H9 (cell line): ENCODE data around the gene BBS4. TPM values are rescaled to one million over a fixed set of nuclear protein-coding genes. Genes with fewer than 3 reads are reported as not detected.

Experiments
- DNase-seq: peaks from one replicate; pipeline ENCODE4 v3.0.0-alpha.2; 2017
- H2AFZ ChIP-seq: one replicate; pipeline ENCODE4 v1.6.1; 2013; ENCODE audit warnings: mild to moderate bottlenecking, low read length, control low read depth, moderate library complexity
- H2AK5ac ChIP-seq: 2 replicates; pipeline ENCODE4 v1.6.1; 2013; ENCODE audit warnings: low read length, control low read depth, mixed read lengths; ENCODE audit not compliant: insufficient read length
- H2BK120ac ChIP-seq: one replicate; pipeline ENCODE4 v1.6.1; 2013; ENCODE audit warnings: low read depth, mild to moderate bottlenecking, low read length, control low read depth, inconsistent platforms; ENCODE audit not compliant: poor library complexity, severe bottlenecking
- H2BK12ac ChIP-seq: 2 replicates; pipeline ENCODE4 v1.6.1; 2013; ENCODE audit warnings: low read length, control low read depth, mixed read lengths, low read depth; ENCODE audit not compliant: insufficient read length
- H2BK15ac ChIP-seq: 2 replicates; pipeline ENCODE4 v1.6.1; 2013; ENCODE audit warnings: low read depth, low read length, control low read depth
- H2BK20ac ChIP-seq: one replicate; pipeline ENCODE4 v1.6.1; 2013; ENCODE audit warnings: low read depth, mild to moderate bottlenecking, low read length, control low read depth, inconsistent platforms; ENCODE audit not compliant: poor library complexity, severe bottlenecking
- H2BK5ac ChIP-seq: 2 replicates; pipeline ENCODE4 v1.6.1; 2013; ENCODE audit warnings: low read length, control low read depth, mixed read lengths; ENCODE audit not compliant: insufficient read length
- H3K14ac ChIP-seq: 2 replicates; pipeline ENCODE4 v1.6.1; 2013; ENCODE audit warnings: low read length, control low read depth; ENCODE audit not compliant: insufficient read depth
- H3K18ac ChIP-seq: 2 replicates; pipeline ENCODE4 v1.6.1; 2013; ENCODE audit warnings: low read depth, mild to moderate bottlenecking, mixed read lengths, low read length, control low read depth; ENCODE audit not compliant: insufficient read length
- H3K23ac ChIP-seq: 2 replicates; pipeline ENCODE4 v1.6.1; 2013; ENCODE audit warnings: low read length, control low read depth, mixed read lengths, low read depth; ENCODE audit not compliant: insufficient read length
- H3K23me2 ChIP-seq: 2 replicates; pipeline ENCODE4 v1.6.1; 2013; ENCODE audit warnings: low read depth, mild to moderate bottlenecking, mixed read lengths, low read length, control low read depth; ENCODE audit not compliant: insufficient read length, poor library complexity, severe bottlenecking
- H3K27ac ChIP-seq: 2 replicates; pipeline ENCODE4 v1.5.1; 2013; ENCODE audit warnings: low read length, control low read depth, mixed read lengths, low read depth; ENCODE audit not compliant: insufficient read length
- H3K27me3 ChIP-seq: 2 replicates; pipeline ENCODE4 v1.6.1; 2013; ENCODE audit warnings: low read length, control low read depth, inconsistent platforms; ENCODE audit not compliant: insufficient read depth
- H3K4ac ChIP-seq: 2 replicates; pipeline ENCODE4 v1.6.1; 2013; ENCODE audit warnings: low read depth, mild to moderate bottlenecking, control low read depth, inconsistent platforms, low read length, moderate library complexity
- H3K4me1 ChIP-seq: 2 replicates; pipeline ENCODE4 v1.6.1; 2013; ENCODE audit warnings: low read length, control low read depth, inconsistent platforms; ENCODE audit not compliant: insufficient read depth
- H3K4me2 ChIP-seq: 2 replicates; pipeline ENCODE4 v1.6.1; 2013; ENCODE audit warnings: low read length, control low read depth, mixed read lengths; ENCODE audit not compliant: insufficient read length, insufficient read depth
- H3K56ac ChIP-seq: 2 replicates; pipeline ENCODE4 v1.6.1; 2013; ENCODE audit warnings: low read depth, mild to moderate bottlenecking, mixed read lengths, low read length, control low read depth; ENCODE audit not compliant: insufficient read length
- H3K79me1 ChIP-seq: 2 replicates; pipeline ENCODE4 v1.6.1; 2013; ENCODE audit warnings: low read depth, mild to moderate bottlenecking, moderate library complexity, low read length, control low read depth, inconsistent platforms; ENCODE audit not compliant: insufficient read depth, poor library complexity, severe bottlenecking
- H3K79me2 ChIP-seq: 2 replicates; pipeline ENCODE4 v1.6.1; 2013; ENCODE audit warnings: low read length, control low read depth, inconsistent platforms; ENCODE audit not compliant: insufficient read depth
- H3K9ac ChIP-seq: 2 replicates; pipeline ENCODE4 v1.6.1; 2013; ENCODE audit warnings: low read length, control low read depth, mixed read lengths; ENCODE audit not compliant: insufficient read length; ENCODE audit errors: extremely low read depth
- H3K9me3 ChIP-seq: one replicate; pipeline ENCODE4 v1.6.1; 2013; ENCODE audit warnings: low read depth, low read length, inconsistent platforms; ENCODE audit not compliant: control insufficient read depth
- H3T11ph ChIP-seq: one replicate; pipeline ENCODE4 v1.6.1; 2013; ENCODE audit warnings: mild to moderate bottlenecking, low read length, control low read depth, inconsistent platforms
- H4K20me1 ChIP-seq: one replicate; pipeline ENCODE4 v1.6.1; 2013; ENCODE audit not compliant: control insufficient read depth, insufficient read length, insufficient read depth
- H4K5ac ChIP-seq: 2 replicates; pipeline ENCODE4 v1.6.1; 2013; ENCODE audit warnings: low read depth, mild to moderate bottlenecking, mixed read lengths, low read length, control low read depth; ENCODE audit not compliant: insufficient read length
- H4K8ac ChIP-seq: replicated peaks from 2 replicates; pipeline ENCODE4 v1.6.1; 2013; ENCODE audit warnings: low read length, control low read depth, mixed read lengths, low read depth; ENCODE audit not compliant: insufficient read length
- H4K91ac ChIP-seq: 2 replicates; pipeline ENCODE4 v1.6.1; 2013; ENCODE audit warnings: low read depth, mild to moderate bottlenecking, moderate library complexity, mixed read lengths, low read length, control low read depth; ENCODE audit not compliant: insufficient read length
- H3K27ac Mint-ChIP-seq, 3 experiments: 2 replicates in 2 of 3; 3 replicates in 1 of 3; pipeline ENCODE4 v1.8.0; 2020 to 2021; ENCODE audit warnings: mixed read lengths in 3 of 3, mild to moderate bottlenecking in 1 of 3, moderate library complexity in 1 of 3
- H3K27me3 Mint-ChIP-seq: 2 replicates; pipeline ENCODE4 v1.8.0; 2021; ENCODE audit warnings: low read depth, mild to moderate bottlenecking, moderate library complexity, mixed read lengths
- H3K36me3 Mint-ChIP-seq, 3 experiments: 2 replicates in 2 of 3; 3 replicates in 1 of 3; pipeline ENCODE4 v1.8.0; 2020 to 2021; ENCODE audit warnings: low read depth in 3 of 3, mixed read lengths in 3 of 3; ENCODE audit not compliant: insufficient read depth in 1 of 3
- H3K4me1 Mint-ChIP-seq, 2 experiments: 2 replicates each; pipeline ENCODE4 v1.8.0; 2020; ENCODE audit warnings: mixed read lengths in 2 of 2
- H3K4me3 Mint-ChIP-seq, 2 experiments: 2 replicates in 1 of 2; 3 replicates in 1 of 2; pipeline ENCODE4 v1.8.0; 2020 to 2021; ENCODE audit warnings: mild to moderate bottlenecking in 2 of 2, mixed read lengths in 2 of 2, moderate library complexity in 1 of 2
- H3K9me3 Mint-ChIP-seq, 2 experiments: 2 replicates in 1 of 2; 3 replicates in 1 of 2; pipeline ENCODE4 v1.8.0; 2020; ENCODE audit warnings: mild to moderate bottlenecking in 2 of 2, mixed read lengths in 2 of 2, moderate library complexity in 1 of 2
- WGBS: extraction: QIAGEN DNeasy Blood & Tissue Kit; methylation state at CpG from one replicate; pipeline ENCODE4 v1.1.7; 2013; ENCODE audit warnings: missing lambda C conversion rate, low lambda C conversion rate, mixed read lengths; ENCODE audit not compliant: insufficient read length; ENCODE audit errors: extremely low coverage; 5-methylcytosine and 5-hydroxymethylcytosine counted together
- total RNA-seq: library from RNA; stranded (reverse); gene quantifications from 2 replicates; pipeline ENCODE4 v1.2.1, GENCODE V29; 2021
- TF ChIP-seq, protein P1 (sequence below): fragments of 200-600 bp; sonication (generic); conservative IDR thresholded peaks from 3 replicates; pipeline ENCODE4 v1.8.0; 2021; ENCODE audit warnings: antibody characterized with exemption, mild to moderate bottlenecking

The BBS4 gene
- total RNA-seq, 1 experiment from 2014 or later: 27.3 TPM

DNA sequence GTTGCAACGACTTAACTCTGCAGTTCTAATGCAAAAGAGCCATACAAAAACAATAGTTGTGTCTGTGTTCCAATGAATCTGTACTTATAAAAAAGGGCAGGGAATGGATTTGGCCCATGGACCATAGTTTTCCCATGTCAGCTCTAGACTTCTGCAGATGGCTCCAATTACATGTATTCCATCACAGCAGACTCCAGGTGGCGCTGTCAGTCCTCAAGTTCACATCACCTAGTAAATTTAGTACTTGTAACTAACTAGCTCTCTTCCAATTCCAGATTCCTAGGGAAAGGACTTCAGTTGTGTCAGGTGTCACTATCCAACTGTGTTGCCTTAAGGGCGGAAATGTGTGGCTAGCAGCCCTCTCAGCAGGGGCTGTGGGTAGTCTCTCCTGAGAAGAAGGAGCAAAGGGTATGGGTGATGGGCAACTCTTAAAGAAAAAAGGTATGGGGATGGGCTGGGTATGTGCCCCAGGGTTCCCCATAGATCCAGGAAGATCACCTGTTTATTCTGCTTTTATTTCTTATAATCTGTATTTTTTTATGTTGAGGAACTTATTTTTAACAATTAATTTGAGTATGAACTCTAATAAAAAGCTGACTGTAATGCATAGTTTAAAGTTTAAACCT lies 36.2 kb downstream of the BBS4 start:
- H3K4me3 Mint-ChIP-seq: no peak overlapping the region
- Histone ChIP-seq H2BK12ac (no peak overlapping the region), H4K91ac (no peak overlapping the region), H3K23me2 (no peaks in the 10 kb centered on the region), H4K5ac (no peak overlapping the region), H3K4ac (no peak overlapping the region), H2BK20ac (no peak overlapping the region), H3K9me3 (no peaks in the 10 kb centered on the region), H2BK5ac (no peak overlapping the region), H3K23ac (no peak overlapping the region), H3K79me1 (no peaks in the 10 kb centered on the region), H4K8ac (no peak overlapping the region), H3K56ac (no peak overlapping the region), H4K20me1 (no peaks in the 10 kb centered on the region), H3K27me3 (no peaks in the 10 kb centered on the region), H2AK5ac (no peak overlapping the region), H3K4me2 (no peak overlapping the region), H2AFZ (no peak overlapping the region), H3K18ac (no peak overlapping the region), H2BK15ac (no peak overlapping the region), H3K9ac (no peak overlapping the region), H3T11ph (no peak overlapping the region), H3K4me1 (peaks cover 2% of the 10 kb centered on the region; the same call in 1 of the 2 replicates), H3K14ac (no peak overlapping the region), H2BK120ac (no peak overlapping the region), H3K27ac (no peak overlapping the region), H3K79me2 (no peaks in the 10 kb centered on the region)
- WGBS: no CpG with 5 or more reads among the region's 3 CpGs
- H3K27me3 Mint-ChIP-seq: no peaks in the 10 kb centered on the region
- peaks cover 11 to 22% (median 17%) of the 10 kb centered on the region in 3 experiments; a peak in 5 of 7 replicates for H3K36me3 Mint-ChIP-seq
- H3K4me1 Mint-ChIP-seq: peaks cover 3% of the 10 kb centered on the region in 2 experiments
- DNase-seq: peak; percentile 78
- no peak overlapping the region for H3K27ac Mint-ChIP-seq
- H3K9me3 Mint-ChIP-seq: no peaks in the 10 kb centered on the region
- TF ChIP-seq, protein P1, sequence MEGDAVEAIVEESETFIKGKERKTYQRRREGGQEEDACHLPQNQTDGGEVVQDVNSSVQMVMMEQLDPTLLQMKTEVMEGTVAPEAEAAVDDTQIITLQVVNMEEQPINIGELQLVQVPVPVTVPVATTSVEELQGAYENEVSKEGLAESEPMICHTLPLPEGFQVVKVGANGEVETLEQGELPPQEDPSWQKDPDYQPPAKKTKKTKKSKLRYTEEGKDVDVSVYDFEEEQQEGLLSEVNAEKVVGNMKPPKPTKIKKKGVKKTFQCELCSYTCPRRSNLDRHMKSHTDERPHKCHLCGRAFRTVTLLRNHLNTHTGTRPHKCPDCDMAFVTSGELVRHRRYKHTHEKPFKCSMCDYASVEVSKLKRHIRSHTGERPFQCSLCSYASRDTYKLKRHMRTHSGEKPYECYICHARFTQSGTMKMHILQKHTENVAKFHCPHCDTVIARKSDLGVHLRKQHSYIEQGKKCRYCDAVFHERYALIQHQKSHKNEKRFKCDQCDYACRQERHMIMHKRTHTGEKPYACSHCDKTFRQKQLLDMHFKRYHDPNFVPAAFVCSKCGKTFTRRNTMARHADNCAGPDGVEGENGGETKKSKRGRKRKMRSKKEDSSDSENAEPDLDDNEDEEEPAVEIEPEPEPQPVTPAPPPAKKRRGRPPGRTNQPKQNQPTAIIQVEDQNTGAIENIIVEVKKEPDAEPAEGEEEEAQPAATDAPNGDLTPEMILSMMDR: peak; percentile 91
